Mammary epithelial cell (primary cell): ENCODE measurements around the gene ARHGEF9.

ENCODE experiments used
- EZH2 ChIP-seq: IDR thresholded peaks from 2 replicates; pipeline ENCODE4 v1.6.1; 2012; ENCODE audit warnings: low read length, inconsistent platforms, borderline replicate concordance
- TF ChIP-seq, protein P1 (sequence below), 2 donors: IDR thresholded peaks in 1 of 2; conservative IDR thresholded peaks in 1 of 2; 2 replicates each; pipeline ENCODE4 v1.5.1; 2011 to 2012; ENCODE audit warnings: inconsistent platforms in 2 of 2, low read length in 2 of 2, mild to moderate bottlenecking in 2 of 2, control low read depth in 1 of 2, low read depth in 1 of 2; ENCODE audit not compliant: insufficient read depth in 1 of 2; ENCODE audit errors: extremely low read depth in 1 of 2

DNA sequence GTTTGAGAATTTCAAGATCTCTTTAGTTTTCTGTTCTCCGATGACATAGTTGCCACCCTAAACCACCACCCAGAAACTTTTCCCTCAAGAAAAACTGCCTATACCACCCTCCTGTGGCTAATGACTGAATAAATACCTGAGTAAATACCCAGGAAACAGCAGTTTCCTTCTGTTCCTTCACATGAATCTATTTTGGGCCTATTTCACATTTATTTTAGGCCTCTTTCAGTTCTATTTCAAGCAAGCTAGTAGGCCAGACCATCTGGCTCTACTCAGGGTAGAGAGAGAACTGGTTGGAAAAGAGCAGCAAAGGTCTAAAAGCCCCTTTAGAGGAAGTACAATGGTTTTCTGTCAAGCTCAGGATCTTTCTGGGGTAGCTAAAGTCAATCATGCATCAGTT is 23.4 kb downstream of the ARHGEF9 start:
- TF ChIP-seq, protein P1, sequence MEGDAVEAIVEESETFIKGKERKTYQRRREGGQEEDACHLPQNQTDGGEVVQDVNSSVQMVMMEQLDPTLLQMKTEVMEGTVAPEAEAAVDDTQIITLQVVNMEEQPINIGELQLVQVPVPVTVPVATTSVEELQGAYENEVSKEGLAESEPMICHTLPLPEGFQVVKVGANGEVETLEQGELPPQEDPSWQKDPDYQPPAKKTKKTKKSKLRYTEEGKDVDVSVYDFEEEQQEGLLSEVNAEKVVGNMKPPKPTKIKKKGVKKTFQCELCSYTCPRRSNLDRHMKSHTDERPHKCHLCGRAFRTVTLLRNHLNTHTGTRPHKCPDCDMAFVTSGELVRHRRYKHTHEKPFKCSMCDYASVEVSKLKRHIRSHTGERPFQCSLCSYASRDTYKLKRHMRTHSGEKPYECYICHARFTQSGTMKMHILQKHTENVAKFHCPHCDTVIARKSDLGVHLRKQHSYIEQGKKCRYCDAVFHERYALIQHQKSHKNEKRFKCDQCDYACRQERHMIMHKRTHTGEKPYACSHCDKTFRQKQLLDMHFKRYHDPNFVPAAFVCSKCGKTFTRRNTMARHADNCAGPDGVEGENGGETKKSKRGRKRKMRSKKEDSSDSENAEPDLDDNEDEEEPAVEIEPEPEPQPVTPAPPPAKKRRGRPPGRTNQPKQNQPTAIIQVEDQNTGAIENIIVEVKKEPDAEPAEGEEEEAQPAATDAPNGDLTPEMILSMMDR (conservative IDR thresholded peaks at IDR 0.05 in 1 of 2, IDR thresholded peaks at IDR 0.05 in 1 of 2; ENCODE audit: extremely low read depth in 1 of 2, insufficient read depth in 1 of 2, low read depth in 1 of 2, low read length in 2 of 2): peak; percentile 16 to 23
- no peak for TF ChIP-seq EZH2
